GM21619 (cell line): ENCODE measurements around the gene SASH3.
A peak's percentile ranks its signal among the peaks of the same experiment; 100 is the strongest.

Source experiments
- ATAC-seq: cut with Tn5 transposase; IDR thresholded peaks from one replicate; pipeline ENCODE4 v1.9.1; 2021; ENCODE audit not compliant: unreplicated experiment

Gene SASH3

GRCh38 chrX:129808158-129808828, 28.5 kb downstream of the SASH3 start:
- ATAC-seq = no peak

DNA sequence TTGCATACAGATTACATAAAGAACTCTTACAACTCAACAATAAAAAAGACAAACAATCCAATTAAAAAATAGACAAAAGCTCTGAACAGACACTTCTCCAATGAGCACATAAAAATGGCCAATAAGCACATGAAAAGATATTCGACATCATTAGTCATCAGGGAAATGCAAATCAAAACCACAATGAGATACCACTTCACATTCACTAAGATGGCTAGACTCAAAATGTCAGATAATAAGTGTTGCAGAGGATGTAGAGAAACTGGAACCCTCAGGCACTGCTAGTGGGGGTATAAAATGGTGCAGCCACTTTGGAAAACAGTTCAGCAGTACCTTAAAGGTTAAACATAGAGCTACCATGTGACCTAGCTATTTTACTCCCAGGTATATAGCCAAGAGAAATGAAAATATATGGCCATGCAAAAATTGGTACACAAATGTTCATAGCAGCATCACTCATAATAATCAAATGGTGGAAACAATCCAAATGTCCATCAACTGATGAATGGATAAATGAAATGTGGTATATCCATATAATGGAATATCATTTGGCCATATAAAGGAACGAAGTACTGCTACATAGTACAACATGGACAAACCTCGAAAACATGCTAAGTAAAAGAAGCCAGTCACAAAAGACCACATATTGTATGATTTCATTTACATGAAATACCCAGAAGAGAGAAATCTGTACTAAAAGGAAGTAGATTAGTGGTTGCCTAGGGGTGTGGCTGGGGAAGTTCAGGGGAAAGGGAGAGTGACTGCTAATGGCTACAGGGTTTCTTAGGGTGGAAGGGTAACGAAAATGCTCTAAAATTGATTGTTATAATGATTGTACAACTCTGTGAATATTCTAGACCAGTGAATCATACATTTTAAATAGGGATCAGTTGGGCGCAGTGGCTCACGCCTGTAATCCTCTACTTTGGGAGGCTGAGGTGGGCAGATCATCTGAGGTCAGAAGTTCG, 29.4 kb downstream of the SASH3 start:
- ATAC-seq = no peak

DNA sequence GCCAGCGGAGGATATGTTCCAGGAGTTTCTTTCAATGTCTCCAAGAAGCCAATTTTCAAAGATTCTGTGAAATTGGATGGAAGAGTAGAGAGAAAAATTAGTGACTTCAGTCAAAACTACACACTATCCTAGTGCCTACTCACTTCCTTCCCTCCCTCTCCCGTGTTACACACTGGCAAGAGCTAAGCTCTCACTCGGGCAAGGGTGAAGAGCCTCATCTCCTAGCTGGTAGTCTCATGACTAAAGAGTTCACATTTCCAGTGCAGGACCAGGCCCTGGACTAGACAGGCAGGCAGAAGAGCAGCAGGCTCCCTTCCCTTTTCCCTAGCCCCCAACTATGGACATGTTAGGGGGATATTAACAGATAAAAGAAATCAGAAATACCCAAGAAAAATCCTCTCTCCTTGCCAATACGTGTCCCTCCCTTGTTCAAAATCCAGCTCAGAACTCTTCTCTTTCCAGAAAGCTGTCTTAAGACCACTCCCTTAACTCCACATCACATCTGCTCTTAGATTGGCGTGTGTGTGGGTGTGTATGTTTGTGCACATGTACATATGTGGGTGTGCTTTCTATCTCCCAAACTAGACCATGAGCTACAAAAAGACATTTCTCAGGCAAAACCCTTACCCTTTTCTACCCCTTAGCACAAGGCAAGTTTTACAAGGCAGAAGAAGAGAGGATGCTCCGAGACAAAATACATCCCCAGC, 34.1 kb downstream of the SASH3 start:
- no peak for ATAC-seq

DNA sequence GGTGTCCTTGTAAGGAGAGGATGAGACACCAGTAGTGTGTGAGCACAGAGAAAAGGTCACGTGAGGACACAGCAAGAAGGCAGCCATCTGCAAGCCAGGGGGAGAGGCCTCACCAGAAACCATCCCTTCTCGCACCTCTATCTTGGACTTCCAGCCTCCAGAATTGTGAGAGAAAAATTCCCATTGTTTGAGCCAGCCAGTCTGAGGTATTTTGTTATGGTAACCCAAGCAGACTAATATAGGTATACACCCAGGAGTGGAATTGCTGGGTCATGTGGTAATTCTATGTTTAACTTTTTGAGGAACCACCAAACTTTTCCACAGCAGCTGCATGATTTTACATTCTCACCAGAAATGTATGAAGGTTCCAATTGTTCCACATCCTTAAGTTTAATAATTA, 38.4 kb downstream of the SASH3 start:
- ATAC-seq = no peak

- ATAC-seq = no peak
Observed at GRCh38 chrX:129823115-129823514, 43.4 kb downstream of the SASH3 start.

DNA sequence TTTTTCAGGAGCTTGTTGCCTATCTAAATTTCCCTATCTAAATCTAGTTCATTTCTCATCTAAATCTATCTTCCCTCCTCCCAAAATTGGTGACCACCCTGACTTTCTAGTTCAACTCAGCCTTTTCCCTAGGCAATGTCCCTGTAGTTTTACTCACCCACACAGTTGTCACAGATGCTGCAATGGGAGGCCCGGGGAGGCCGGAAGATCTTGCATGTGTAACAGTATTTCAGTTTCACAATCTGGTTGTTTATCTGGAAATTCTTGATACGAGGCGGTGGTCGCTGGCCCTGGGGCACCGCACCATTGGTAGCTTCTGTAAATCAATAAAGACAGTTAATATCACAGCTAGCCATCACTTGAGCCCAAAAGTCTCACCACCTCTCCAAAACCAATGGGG, 43.8 kb downstream of the SASH3 start:
- no peak for ATAC-seq

GRCh38 chrX:129824620-129825019, 44.9 kb downstream of the SASH3 start:
- ATAC-seq = no peak

- no peak for ATAC-seq
Observed at GRCh38 chrX:129825746-129826505, 46.2 kb downstream of the SASH3 start.

DNA sequence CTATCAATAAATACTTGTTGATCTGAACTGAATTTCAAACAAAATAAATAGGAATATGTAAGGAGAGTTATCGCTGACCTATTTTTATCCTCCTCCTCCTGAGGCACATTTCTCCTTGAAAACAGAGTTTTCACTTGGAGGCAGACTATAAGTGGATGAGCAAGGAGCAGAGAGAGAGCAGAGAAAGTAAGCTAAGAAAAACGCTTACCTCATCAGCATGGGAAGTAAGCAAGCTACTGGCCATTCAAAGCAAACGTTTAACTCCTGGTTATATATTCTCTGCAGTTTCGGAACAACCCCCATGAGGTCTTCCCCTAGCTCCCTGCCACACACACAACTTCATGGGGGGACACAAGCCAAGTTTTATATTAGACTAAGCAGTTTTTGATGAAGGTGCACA, 50.7 kb downstream of the SASH3 start:
- ATAC-seq = no peak

DNA sequence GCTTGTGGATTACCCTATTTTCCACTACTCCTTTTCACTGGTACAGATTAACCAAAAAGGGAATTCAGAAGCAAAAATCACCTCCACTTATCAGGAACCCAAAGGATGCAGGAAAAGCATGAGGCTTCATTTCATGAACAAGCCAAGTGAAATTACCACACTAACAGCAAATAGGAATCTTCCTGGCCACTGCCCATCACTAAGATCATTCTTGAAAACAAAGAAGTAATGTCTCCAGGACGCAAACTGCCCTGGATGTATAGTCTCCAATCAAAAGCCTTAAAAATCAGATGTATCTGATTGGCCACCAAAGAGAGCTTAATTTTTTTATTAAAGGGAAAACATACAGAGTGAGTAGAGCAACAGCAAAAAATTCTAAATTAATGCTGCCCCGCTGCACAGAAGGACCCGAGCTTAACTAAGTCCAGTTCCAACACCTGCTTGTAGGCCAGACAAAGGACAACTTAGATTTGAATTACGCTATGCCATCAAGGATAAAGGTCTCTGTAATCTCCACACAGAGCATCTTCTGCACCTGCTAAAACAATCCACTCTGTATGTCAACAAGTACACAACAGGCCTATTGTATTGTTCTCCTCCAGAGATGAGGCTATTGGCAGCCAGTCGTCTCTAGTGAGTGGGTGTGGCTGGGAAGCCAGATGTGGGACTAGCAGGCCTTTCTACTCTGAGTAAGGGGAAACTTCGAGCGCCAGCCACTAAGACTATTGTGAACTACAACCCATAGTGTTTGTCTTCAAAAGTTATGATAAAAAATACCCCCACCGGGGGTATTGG, 51.5 kb downstream of the SASH3 start:
- no peak for ATAC-seq

GRCh38 chrX:129833153-129833990, 53.6 kb downstream of the SASH3 start:
- no peak for ATAC-seq

- ATAC-seq = no peak
Observed at GRCh38 chrX:129836827-129837226, 57.1 kb downstream of the SASH3 start.

GRCh38 chrX:129840344-129840743, 60.6 kb downstream of the SASH3 start:
- no peak for ATAC-seq

GRCh38 chrX:129842510-129843208, 62.9 kb downstream of the SASH3 start:
- no peak for ATAC-seq

DNA sequence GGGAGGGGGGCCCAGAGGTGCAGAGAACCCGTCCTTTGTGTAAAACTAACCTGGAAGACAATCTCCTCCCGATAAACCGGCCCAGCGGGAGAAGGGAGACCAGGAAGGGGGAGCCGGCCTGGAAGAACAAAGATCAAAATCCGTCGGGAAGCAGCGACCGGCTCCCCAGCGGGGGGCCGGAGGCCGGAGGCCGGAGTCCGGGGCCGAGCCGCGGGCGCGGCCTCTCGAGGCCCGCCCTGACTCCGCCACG, 63.4 kb downstream of the SASH3 start:
- ATAC-seq = no peak

- ATAC-seq = peak; percentile 99
Observed at GRCh38 chrX:129843459-129844306, 63.9 kb downstream of the SASH3 start, which contains the start of gene ZDHHC9. Gene ZDHHC9 (minus strand): TSS chrX:129843886. CDS start chrX:129841945, 1,941 bp downstream.
